ENCODE data around the gene THRAP3.

The THRAP3 gene

DNA sequence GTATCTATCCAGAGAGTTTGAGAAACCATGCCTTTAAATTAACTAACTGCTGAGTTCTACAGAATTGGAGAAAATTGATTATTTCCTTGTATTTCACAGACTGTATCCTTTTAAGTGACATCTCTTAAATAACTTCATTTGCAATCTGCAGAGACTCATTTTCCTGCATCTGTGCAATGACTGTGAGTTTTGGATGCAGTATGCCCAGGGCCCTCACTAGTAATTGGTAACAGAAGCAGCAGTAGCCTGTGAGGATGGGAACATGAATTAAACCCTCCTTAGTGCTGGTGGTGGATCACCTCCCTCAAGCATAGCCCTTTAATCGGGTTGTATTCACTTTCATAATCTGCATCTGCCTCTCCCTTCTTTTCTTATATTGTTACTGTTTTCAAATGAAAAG lies 60.3 kb downstream of the THRAP3 start:
- no peak for DNase-seq (ENCODE audit: low read depth)
- H3K4me3 ChIP-seq (ENCODE audit: control insufficient read depth, low read depth, low read length): no peak overlapping the region

DNA sequence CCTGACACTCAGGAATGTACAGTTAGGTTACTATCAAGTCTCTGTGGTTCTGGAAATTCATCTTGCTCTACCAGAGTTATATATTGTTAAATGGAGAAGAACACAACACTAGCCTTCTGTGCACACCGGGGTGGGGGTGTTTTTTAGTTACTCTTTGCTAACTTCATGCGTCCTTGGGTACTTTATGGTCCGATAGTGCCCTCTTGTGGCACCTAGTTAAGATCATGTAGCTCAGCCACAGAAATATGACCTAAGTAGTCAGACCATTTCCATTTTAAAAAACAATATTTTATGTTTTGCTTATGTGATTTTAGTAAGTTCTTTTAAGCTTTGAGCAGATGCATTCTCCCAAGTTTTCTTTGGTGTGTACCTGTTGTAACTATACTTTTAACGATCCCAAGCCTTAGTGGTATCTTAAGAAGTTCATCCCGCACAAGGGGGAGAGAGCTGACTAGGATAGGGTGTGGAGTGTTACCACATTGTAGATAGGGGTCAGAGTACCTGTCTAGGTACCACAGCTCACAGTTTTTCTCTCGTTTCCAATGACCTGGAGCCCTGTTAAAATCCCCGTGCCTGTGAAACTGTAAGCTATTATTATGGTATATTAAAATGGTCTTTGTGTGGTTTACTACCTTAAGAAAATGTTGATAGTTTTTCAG lies 61.3 kb downstream of the THRAP3 start:
- TF ChIP-seq, protein P1, sequence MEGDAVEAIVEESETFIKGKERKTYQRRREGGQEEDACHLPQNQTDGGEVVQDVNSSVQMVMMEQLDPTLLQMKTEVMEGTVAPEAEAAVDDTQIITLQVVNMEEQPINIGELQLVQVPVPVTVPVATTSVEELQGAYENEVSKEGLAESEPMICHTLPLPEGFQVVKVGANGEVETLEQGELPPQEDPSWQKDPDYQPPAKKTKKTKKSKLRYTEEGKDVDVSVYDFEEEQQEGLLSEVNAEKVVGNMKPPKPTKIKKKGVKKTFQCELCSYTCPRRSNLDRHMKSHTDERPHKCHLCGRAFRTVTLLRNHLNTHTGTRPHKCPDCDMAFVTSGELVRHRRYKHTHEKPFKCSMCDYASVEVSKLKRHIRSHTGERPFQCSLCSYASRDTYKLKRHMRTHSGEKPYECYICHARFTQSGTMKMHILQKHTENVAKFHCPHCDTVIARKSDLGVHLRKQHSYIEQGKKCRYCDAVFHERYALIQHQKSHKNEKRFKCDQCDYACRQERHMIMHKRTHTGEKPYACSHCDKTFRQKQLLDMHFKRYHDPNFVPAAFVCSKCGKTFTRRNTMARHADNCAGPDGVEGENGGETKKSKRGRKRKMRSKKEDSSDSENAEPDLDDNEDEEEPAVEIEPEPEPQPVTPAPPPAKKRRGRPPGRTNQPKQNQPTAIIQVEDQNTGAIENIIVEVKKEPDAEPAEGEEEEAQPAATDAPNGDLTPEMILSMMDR (IDR thresholded peaks at IDR 0.05; ENCODE audit: control insufficient read depth, insufficient read depth, low read depth, low read length, missing control alignments): peak; percentile 68
- no peak overlapping the region for H3K4me3 ChIP-seq (ENCODE audit: control insufficient read depth, low read depth, low read length)
- DNase-seq (ENCODE audit: low read depth): peak; percentile 71

More for the DNA sequence above, 60.3 kb downstream of the THRAP3 start:
- TF ChIP-seq, protein P1 (IDR thresholded peaks at IDR 0.05; ENCODE audit: control insufficient read depth, insufficient read depth, low read depth, low read length, missing control alignments): no peak

DNA sequence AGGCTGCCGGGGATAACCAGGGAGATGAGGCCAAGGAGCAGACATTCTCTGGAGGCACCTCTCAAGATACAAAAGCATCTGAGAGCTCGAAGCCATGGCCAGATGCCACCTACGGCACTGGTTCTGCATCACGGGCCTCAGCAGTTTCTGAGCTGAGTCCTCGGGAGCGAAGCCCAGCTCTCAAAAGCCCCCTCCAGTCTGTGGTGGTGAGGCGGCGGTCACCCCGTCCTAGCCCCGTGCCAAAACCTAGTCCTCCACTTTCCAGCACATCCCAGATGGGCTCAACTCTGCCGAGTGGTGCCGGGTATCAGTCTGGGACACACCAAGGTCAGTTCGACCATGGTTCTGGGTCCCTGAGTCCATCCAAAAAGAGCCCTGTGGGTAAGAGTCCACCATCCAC lies 62.6 kb downstream of the THRAP3 start:
- no peak overlapping the region for H3K4me3 ChIP-seq (ENCODE audit: control insufficient read depth, low read depth, low read length)
- TF ChIP-seq, protein P1 (IDR thresholded peaks at IDR 0.05; ENCODE audit: control insufficient read depth, insufficient read depth, low read depth, low read length, missing control alignments): no peak
- no peak for DNase-seq (ENCODE audit: low read depth)

DNA sequence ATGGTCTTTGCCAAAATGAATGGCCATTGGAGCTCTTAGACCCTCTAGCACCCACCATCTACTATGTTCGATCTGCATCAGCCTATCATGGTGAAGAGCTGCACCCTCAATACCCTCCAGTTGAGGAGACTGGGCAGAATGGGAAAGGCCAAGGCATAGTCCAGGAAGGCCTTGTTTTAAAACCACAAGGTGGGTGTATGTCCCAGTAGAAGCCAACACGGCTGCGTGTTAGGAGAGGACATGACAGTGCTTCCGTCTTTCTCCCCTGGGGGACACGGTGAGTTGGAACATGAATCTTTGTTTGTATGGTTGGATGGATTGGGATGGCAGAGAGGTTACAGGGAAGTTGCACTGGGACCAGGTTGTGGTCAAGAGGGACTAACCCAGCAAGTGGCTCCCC lies 63.4 kb downstream of the THRAP3 start:
- TF ChIP-seq, protein P1 (IDR thresholded peaks at IDR 0.05; ENCODE audit: control insufficient read depth, insufficient read depth, low read depth, low read length, missing control alignments): no peak
- no peak for DNase-seq (ENCODE audit: low read depth)
- H3K4me3 ChIP-seq (ENCODE audit: control insufficient read depth, low read depth, low read length): no peak overlapping the region

DNA sequence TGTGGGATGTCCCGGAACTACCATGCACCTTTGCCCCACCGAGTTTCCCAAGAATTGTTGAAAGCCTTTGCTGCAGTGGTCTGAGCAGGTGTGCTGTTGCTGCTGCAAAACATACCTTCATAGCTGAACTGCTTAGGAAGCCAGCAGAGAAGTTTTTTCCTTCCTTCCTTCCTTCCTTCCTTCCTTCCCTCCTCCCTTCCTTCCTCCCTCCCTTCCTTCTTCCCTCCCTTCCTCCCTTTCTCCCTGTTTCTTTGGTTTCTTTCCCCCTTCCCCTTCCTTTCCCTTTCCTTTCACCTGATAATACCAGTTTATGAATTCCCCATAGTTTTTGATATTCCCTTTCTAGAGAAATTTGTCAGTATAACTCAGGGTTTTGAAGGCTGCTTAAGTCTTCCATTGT lies 71.1 kb downstream of the THRAP3 start:
- no peak for DNase-seq (ENCODE audit: low read depth)
- TF ChIP-seq, protein P1 (IDR thresholded peaks at IDR 0.05; ENCODE audit: control insufficient read depth, insufficient read depth, low read depth, low read length, missing control alignments): no peak
- H3K4me3 ChIP-seq (ENCODE audit: control insufficient read depth, low read depth, low read length): no peak overlapping the region

DNA sequence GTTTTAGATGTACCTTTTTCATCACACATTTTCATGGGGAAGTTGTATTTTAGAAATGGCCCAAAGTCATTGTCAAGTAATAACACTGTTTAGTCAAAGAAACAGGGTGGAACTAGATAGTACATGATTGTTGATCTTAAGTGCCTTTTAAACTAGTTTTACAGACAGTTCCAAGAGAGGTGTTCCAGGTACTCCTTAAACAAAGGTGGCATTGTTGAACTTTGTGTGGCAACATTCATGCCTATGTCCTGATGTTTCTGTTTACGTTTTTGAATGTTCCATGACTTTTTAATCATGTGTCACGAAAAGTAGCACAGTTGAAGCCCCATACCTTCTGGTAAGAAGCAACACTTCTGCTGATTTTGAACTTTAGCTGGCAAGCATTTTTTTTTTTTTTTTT lies 72.8 kb downstream of the THRAP3 start:
- H3K4me3 ChIP-seq (ENCODE audit: control insufficient read depth, low read depth, low read length): no peak overlapping the region
- DNase-seq (ENCODE audit: low read depth): no peak
- TF ChIP-seq, protein P1 (IDR thresholded peaks at IDR 0.05; ENCODE audit: control insufficient read depth, insufficient read depth, low read depth, low read length, missing control alignments): no peak
